ENCODE data around the gene METTL26.

DNA sequence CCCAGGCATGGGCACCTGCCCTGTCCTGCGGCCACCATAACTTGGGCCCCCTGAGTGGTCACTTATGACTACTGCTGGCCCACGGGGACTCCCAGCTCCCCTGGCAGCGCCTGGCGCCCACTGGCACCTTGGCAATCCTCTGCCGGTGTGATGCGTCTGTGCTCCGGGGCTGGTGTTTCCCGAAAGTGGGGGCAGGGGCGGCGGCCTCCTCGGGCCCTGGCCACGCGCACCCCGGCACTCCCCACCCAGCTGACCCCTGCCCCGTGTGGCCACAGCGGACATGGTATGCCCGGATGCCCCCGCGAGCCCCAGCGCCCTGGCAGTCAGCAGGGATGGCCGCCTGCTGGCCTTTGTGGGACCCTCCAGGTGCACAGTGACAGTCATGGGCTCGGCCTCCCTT, 21.4 kb upstream of the METTL26 start:
- TF ChIP-seq POLR2A (IDR thresholded peaks at IDR 0.05), result no peak
- no peak for TF ChIP-seq CTCF (IDR thresholded peaks at IDR 0.05)
